Activated CD4-positive, alpha-beta T cell treated with anti-CD3 and anti-CD28 coated beads, Interleukin-2, amount 50 U/mL, for 4 hours (primary cell): Measurements from ENCODE around the gene TF.
"Not testable (repeated sequence)": the region's sequence is repeated elsewhere in the genome, so short reads cannot be mapped to it uniquely, and the experiment has no call there.

ENCODE experiments used
- DNase-seq, 2 experiments: peaks; one replicate each; pipeline ENCODE4 v3.0.0-alpha.2; 2020

The TF gene

GRCh38 chr3:133745981-133746711 is at the start of gene TF:
Gene TF (plus strand): TSS chr3:133746393. CDS start chr3:133746441, 48 bp downstream.
- DNase-seq = no peak

- no peak for DNase-seq
These were observed 48.2 kb upstream of the TF start for GRCh38 chr3:133697960-133698359.

GRCh38 chr3:133699467-133699866 is 46.7 kb upstream of the TF start:
- no peak for DNase-seq

- no peak for DNase-seq
These were observed 46.3 kb upstream of the TF start for GRCh38 chr3:133699903-133700302.

GRCh38 chr3:133700351-133700750 is 45.8 kb upstream of the TF start:
- DNase-seq = no peak

- DNase-seq = no peak
These were observed 44.5 kb upstream of the TF start for GRCh38 chr3:133701435-133702358.

GRCh38 chr3:133703915-133704314 is 42.3 kb upstream of the TF start:
- no peak for DNase-seq

- no peak for DNase-seq
These were observed 40.2 kb upstream of the TF start for GRCh38 chr3:133706033-133706432.

GRCh38 chr3:133709139-133709750 is 36.9 kb upstream of the TF start:
- no peak for DNase-seq

GRCh38 chr3:133711013-133711412 is 35.2 kb upstream of the TF start:
- DNase-seq = no peak

- no peak for DNase-seq
These were observed 34.2 kb upstream of the TF start for GRCh38 chr3:133712017-133712416.

- no peak for DNase-seq
These were observed 32.8 kb upstream of the TF start for GRCh38 chr3:133713347-133713746.

GRCh38 chr3:133717424-133717823 is 28.8 kb upstream of the TF start:
- no peak for DNase-seq

GRCh38 chr3:133722935-133723334 is 23.3 kb upstream of the TF start:
- DNase-seq = no peak

GRCh38 chr3:133730993-133731392 is 15.2 kb upstream of the TF start:
- no peak for DNase-seq

GRCh38 chr3:133732231-133732630 is 14.0 kb upstream of the TF start:
- DNase-seq = not testable (repeated sequence)

- DNase-seq = no peak
These were observed 13.0 kb upstream of the TF start for GRCh38 chr3:133733226-133733625.

- no peak for DNase-seq
These were observed 11.9 kb upstream of the TF start for GRCh38 chr3:133734305-133734704.

- DNase-seq = no peak
These were observed 3.7 kb upstream of the TF start for GRCh38 chr3:133742351-133743091.

GRCh38 chr3:133744241-133744640 is 2.0 kb upstream of the TF start:
- DNase-seq = no peak

GRCh38 chr3:133745108-133745507 is 1.1 kb upstream of the TF start:
- no peak for DNase-seq

- no peak for DNase-seq
These were observed 496 bp downstream of the TF start for GRCh38 chr3:133746712-133747066.

- no peak for DNase-seq
These were observed 1.2 kb downstream of the TF start for GRCh38 chr3:133747373-133747772.
